ENCODE results near the gene ZNF345. TPM values are rescaled to one million over a fixed set of nuclear protein-coding genes. Genes with fewer than 3 reads are reported as not detected.

The ZNF345 gene
- 1 to 10 TPM; 2.3 to 2.9 TPM for total RNA-seq

- H3K36me3 ChIP-seq = no peaks in the 10 kb centered on the region
- TF ChIP-seq CTCF (IDR thresholded peaks at IDR 0.05) = no peak
- H3K4me1 ChIP-seq = peaks cover 5% of the 10 kb centered on the region
- no peaks in the 10 kb centered on the region for H3K27me3 ChIP-seq
- intact Hi-C loops (cut with DNase I) = loop anchor here (5.0 kb wide), 1 partner anchor 164 kb away; the partner anchor contains the start of gene ZNF567
- peak within 1 kb of the TSS; percentile 90 for H3K27ac ChIP-seq
- H3K9me3 ChIP-seq = no peaks in the 10 kb centered on the region
- peak; percentile 93 for DNase-seq
- peak within 1 kb of the TSS; percentile 88 to 93 for H3K9ac ChIP-seq (ENCODE audit: low read depth in 2 of 2, low read length in 2 of 2)
- peak within 1 kb of the TSS; percentile 72 for H3K4me3 ChIP-seq
These were observed at the start of gene ZNF345 for GRCh38 chr19:36850559-36851442. Gene ZNF345, plus strand, starts transcription at chr19:36850876. Its CDS starts 25,955 bp downstream, at chr19:36876831.

GRCh38 chr19:36805364-36805763, 45.3 kb upstream of the ZNF345 start:
- no peaks in the 10 kb centered on the region for H3K36me3 ChIP-seq

GRCh38 chr19:36807029-36807428, 43.6 kb upstream of the ZNF345 start:
- no peaks in the 10 kb centered on the region for H3K36me3 ChIP-seq

More at GRCh38 chr19:36805364-36805763, 45.3 kb upstream of the ZNF345 start:
- no peaks in the 10 kb centered on the region for H3K27me3 ChIP-seq
- H3K9me3 ChIP-seq = peaks cover 8% of the 10 kb centered on the region
- H3K27ac ChIP-seq = no peak overlapping the region
- intact Hi-C loops (cut with DNase I) = no loop called here
- no peak for DNase-seq
- TF ChIP-seq CTCF (IDR thresholded peaks at IDR 0.05) = no peak
- H3K9ac ChIP-seq (ENCODE audit: low read depth in 2 of 2, low read length in 2 of 2) = no peak overlapping the region
- no peaks in the 10 kb centered on the region for H3K4me1 ChIP-seq
- no peak overlapping the region for H3K4me3 ChIP-seq

GRCh38 chr19:36819130-36819630, 31.5 kb upstream of the ZNF345 start:
- H3K27me3 ChIP-seq = no peaks in the 10 kb centered on the region
- no peaks in the 10 kb centered on the region for H3K36me3 ChIP-seq
- no peak overlapping the region for H3K9ac ChIP-seq (ENCODE audit: low read depth in 2 of 2, low read length in 2 of 2)
- DNase-seq = no peak
- H3K9me3 ChIP-seq = peaks cover 23% of the 10 kb centered on the region
- no peak for TF ChIP-seq CTCF (IDR thresholded peaks at IDR 0.05)
- H3K4me1 ChIP-seq = no peaks in the 10 kb centered on the region
- intact Hi-C loops (cut with DNase I) = no loop called here
- no peak overlapping the region for H3K27ac ChIP-seq
- H3K4me3 ChIP-seq = no peak overlapping the region

More at GRCh38 chr19:36807029-36807428, 43.6 kb upstream of the ZNF345 start:
- intact Hi-C loops (cut with DNase I) = no loop called here
- no peak for TF ChIP-seq CTCF (IDR thresholded peaks at IDR 0.05)
- Histone ChIP-seq H3K27me3 (no peaks in the 10 kb centered on the region), H3K27ac (no peak overlapping the region), H3K4me1 (no peaks in the 10 kb centered on the region), H3K4me3 (no peak overlapping the region), H3K9ac (ENCODE audit: low read depth in 2 of 2, low read length in 2 of 2) (no peak overlapping the region), H3K9me3 (peaks cover 19% of the 10 kb centered on the region)
- no peak for DNase-seq

GRCh38 chr19:36821758-36822157, 28.9 kb upstream of the ZNF345 start:
- DNase-seq = no peak
- Histone ChIP-seq H3K36me3 (no peaks in the 10 kb centered on the region), H3K9ac (ENCODE audit: low read depth in 2 of 2, low read length in 2 of 2) (no peak overlapping the region), H3K9me3 (peaks cover 15% of the 10 kb centered on the region), H3K4me3 (no peak overlapping the region), H3K27ac (no peak overlapping the region), H3K4me1 (no peaks in the 10 kb centered on the region), H3K27me3 (no peaks in the 10 kb centered on the region)
- TF ChIP-seq CTCF (IDR thresholded peaks at IDR 0.05) = no peak
- intact Hi-C loops (cut with DNase I) = no loop called here
